Gastrocnemius medialis (tissue), 4 donors: ENCODE results near the gene ZSCAN5C.
"Not testable (repeated sequence)": the region's sequence is repeated elsewhere in the genome, so short reads cannot be mapped to it uniquely, and the experiment has no call there.

Experiments
- POLR2A ChIP-seq, 2 donors: fragments of 450-650 bp; IDR thresholded peaks; one replicate each; pipeline ENCODE4 v1.6.1; 2017; ENCODE audit warnings: antibody characterized with exemption in 2 of 2, mild to moderate bottlenecking in 2 of 2, moderate library complexity in 2 of 2
- TF ChIP-seq, protein P1 (sequence below), 5 experiments: fragments of 450-650 bp in 3 of 5; fragments of 200-600 bp in 2 of 5; sonication (generic) in 2 of 5; IDR thresholded peaks in 4 of 5; conservative IDR thresholded peaks in 1 of 5; 1 replicate in 4 of 5; 2 replicates in 1 of 5; pipeline ENCODE4 v1.5.1; 2016 to 2019; ENCODE audit warnings: antibody characterized with exemption in 5 of 5, mild to moderate bottlenecking in 3 of 5, moderate library complexity in 3 of 5

DNA sequence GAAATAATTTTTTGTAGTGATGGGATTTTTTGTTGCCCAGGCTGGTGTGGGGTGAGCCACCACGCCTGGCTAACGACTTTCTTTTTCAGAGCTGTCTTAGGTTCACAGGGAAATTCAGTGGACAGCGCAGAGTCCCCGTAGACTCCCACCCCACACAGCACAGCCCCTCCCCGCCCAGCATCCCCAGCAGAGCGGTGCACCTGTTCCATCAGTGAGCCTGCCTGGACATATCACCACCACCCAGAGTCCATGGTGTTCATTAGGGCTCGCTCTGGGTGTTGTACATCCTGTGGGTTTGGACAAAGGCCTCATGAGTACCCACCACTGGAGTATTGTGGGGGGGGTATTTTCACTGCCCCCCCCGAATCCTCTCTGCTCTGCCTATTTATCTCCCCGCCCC, 8.0 kb downstream of the ZSCAN5C start:
- TF ChIP-seq, protein P1, sequence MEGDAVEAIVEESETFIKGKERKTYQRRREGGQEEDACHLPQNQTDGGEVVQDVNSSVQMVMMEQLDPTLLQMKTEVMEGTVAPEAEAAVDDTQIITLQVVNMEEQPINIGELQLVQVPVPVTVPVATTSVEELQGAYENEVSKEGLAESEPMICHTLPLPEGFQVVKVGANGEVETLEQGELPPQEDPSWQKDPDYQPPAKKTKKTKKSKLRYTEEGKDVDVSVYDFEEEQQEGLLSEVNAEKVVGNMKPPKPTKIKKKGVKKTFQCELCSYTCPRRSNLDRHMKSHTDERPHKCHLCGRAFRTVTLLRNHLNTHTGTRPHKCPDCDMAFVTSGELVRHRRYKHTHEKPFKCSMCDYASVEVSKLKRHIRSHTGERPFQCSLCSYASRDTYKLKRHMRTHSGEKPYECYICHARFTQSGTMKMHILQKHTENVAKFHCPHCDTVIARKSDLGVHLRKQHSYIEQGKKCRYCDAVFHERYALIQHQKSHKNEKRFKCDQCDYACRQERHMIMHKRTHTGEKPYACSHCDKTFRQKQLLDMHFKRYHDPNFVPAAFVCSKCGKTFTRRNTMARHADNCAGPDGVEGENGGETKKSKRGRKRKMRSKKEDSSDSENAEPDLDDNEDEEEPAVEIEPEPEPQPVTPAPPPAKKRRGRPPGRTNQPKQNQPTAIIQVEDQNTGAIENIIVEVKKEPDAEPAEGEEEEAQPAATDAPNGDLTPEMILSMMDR (IDR thresholded peaks at IDR 0.05 in 4 of 5, conservative IDR thresholded peaks at IDR 0.05 in 1 of 5), result not testable (repeated sequence)
- not testable (repeated sequence) for TF ChIP-seq POLR2A (IDR thresholded peaks at IDR 0.05)
